SK-N-SH treated with all-trans-retinoic acid at 6 μM for 48 hours (cell line): Measurements from ENCODE around the gene JMJD4.

ENCODE experiments used
- ARNTL ChIP-seq: fragments of 450-650 bp; formaldehyde crosslinking; IDR thresholded peaks from 2 replicates; pipeline ENCODE4 v1.5.0; 2020; ENCODE audit warnings: low read depth, mild to moderate bottlenecking, moderate library complexity, borderline replicate concordance
- CSDC2 ChIP-seq: fragments of 250-450 bp; sonication (Bioruptor Pico); IDR thresholded peaks from 2 replicates; pipeline ENCODE4 v1.5.0; 2020; ENCODE audit warnings: mild to moderate bottlenecking, moderate library complexity
- CSRNP3 ChIP-seq: fragments of 250-450 bp; sonication (Bioruptor Pico); IDR thresholded peaks from 2 replicates; pipeline ENCODE4 v1.5.1; 2021; ENCODE audit warnings: mild to moderate bottlenecking, moderate library complexity
- GLIS3 ChIP-seq: fragments of 250-450 bp; sonication (Bioruptor Pico); IDR thresholded peaks from 2 replicates; pipeline ENCODE4 v1.5.0; 2020; ENCODE audit warnings: mild to moderate bottlenecking, moderate library complexity
- OSR1 ChIP-seq: fragments of 250-450 bp; sonication (Bioruptor Pico); IDR thresholded peaks from 2 replicates; pipeline ENCODE4 v1.8.0; 2022; ENCODE audit warnings: moderate library complexity, mild to moderate bottlenecking, inconsistent platforms
- ZC3H10 ChIP-seq: fragments of 250-450 bp; sonication (Bioruptor Pico); IDR thresholded peaks from 2 replicates; pipeline ENCODE4 v1.5.1; 2021; ENCODE audit warnings: mild to moderate bottlenecking, moderate library complexity
- ZFP3 ChIP-seq: fragments of 250-450 bp; sonication (Bioruptor Pico); IDR thresholded peaks from 2 replicates; pipeline ENCODE4 v1.5.0; 2020; ENCODE audit warnings: mild to moderate bottlenecking, moderate library complexity
- ZFP30 ChIP-seq: fragments of 450-650 bp; formaldehyde crosslinking; IDR thresholded peaks from 2 replicates; pipeline ENCODE4 v1.5.0; 2022; ENCODE audit warnings: mild to moderate bottlenecking, moderate library complexity
- TF ChIP-seq, protein P1 (sequence below): fragments of 250-450 bp; sonication (Bioruptor Pico); IDR thresholded peaks from 2 replicates; pipeline ENCODE4 v1.5.0; 2020; ENCODE audit warnings: mild to moderate bottlenecking, moderate library complexity
- TF ChIP-seq, protein P2 (sequence below): fragments of 250-450 bp; sonication (Bioruptor Pico); IDR thresholded peaks from 2 replicates; pipeline ENCODE4 v1.8.0; 2021; ENCODE audit warnings: low read depth, mild to moderate bottlenecking, moderate library complexity, borderline replicate concordance
- TF ChIP-seq, protein P3 (sequence below): fragments of 250-450 bp; sonication (Bioruptor Pico); IDR thresholded peaks from 2 replicates; pipeline ENCODE4 v1.5.1; 2020; ENCODE audit warnings: low read depth, mild to moderate bottlenecking, moderate library complexity
- TF ChIP-seq, protein P4 (sequence below): fragments of 250-450 bp; sonication (Bioruptor Pico); IDR thresholded peaks from 2 replicates; pipeline ENCODE4 v1.8.0; 2020; ENCODE audit warnings: mild to moderate bottlenecking, moderate library complexity, borderline replicate concordance

DNA sequence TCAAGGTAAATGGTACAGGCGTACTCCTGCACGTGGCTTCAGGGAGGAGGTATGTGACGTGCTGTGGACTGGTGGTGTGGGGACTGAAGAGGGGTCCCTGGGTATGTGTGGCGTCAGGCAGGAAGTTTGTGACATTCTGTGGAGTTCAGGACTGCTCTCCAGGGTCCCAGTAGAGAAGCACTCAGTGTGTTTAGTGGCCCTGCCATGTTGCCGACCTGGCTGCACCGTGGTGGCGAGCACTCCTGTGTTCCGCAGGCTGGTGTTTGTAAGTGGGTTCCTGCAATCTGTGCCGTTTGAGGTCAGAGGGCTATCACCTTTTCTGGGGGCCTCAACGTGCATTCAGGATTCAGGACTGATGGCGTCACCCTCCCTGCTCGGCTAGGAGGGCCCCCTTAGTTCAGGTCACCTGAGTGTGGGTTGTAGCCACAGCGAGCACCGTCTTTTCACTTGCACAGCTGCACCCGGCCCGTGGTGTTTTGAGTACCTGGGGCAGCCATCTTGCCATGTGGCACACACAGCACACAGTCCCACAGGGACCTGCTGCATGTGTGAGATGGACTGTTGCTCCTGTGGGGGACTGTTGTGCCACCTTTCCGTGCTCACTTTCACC is 26.6 kb upstream of the JMJD4 start:
- TF ChIP-seq OSR1 (CRISPR knock-in tag) (no peak), ARNTL (CRISPR knock-in tag) (no peak), CSRNP3 (CRISPR knock-in tag) (no peak), ZFP30 (no peak), GLIS3 (no peak), CSDC2 (CRISPR knock-in tag) (no peak), ZC3H10 (CRISPR knock-in tag) (no peak), ZFP3 (no peak)
- TF ChIP-seq, protein P1, sequence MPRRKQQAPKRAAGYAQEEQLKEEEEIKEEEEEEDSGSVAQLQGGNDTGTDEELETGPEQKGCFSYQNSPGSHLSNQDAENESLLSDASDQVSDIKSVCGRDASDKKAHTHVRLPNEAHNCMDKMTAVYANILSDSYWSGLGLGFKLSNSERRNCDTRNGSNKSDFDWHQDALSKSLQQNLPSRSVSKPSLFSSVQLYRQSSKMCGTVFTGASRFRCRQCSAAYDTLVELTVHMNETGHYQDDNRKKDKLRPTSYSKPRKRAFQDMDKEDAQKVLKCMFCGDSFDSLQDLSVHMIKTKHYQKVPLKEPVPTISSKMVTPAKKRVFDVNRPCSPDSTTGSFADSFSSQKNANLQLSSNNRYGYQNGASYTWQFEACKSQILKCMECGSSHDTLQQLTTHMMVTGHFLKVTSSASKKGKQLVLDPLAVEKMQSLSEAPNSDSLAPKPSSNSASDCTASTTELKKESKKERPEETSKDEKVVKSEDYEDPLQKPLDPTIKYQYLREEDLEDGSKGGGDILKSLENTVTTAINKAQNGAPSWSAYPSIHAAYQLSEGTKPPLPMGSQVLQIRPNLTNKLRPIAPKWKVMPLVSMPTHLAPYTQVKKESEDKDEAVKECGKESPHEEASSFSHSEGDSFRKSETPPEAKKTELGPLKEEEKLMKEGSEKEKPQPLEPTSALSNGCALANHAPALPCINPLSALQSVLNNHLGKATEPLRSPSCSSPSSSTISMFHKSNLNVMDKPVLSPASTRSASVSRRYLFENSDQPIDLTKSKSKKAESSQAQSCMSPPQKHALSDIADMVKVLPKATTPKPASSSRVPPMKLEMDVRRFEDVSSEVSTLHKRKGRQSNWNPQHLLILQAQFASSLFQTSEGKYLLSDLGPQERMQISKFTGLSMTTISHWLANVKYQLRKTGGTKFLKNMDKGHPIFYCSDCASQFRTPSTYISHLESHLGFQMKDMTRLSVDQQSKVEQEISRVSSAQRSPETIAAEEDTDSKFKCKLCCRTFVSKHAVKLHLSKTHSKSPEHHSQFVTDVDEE (CRISPR knock-in tag), result no peak
- TF ChIP-seq, protein P2, sequence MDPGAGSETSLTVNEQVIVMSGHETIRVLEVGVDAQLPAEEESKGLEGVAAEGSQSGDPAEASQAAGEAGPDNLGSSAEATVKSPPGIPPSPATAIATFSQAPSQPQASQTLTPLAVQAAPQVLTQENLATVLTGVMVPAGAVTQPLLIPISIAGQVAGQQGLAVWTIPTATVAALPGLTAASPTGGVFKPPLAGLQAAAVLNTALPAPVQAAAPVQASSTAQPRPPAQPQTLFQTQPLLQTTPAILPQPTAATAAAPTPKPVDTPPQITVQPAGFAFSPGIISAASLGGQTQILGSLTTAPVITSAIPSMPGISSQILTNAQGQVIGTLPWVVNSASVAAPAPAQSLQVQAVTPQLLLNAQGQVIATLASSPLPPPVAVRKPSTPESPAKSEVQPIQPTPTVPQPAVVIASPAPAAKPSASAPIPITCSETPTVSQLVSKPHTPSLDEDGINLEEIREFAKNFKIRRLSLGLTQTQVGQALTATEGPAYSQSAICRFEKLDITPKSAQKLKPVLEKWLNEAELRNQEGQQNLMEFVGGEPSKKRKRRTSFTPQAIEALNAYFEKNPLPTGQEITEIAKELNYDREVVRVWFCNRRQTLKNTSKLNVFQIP (CRISPR knock-in tag), result no peak
- TF ChIP-seq, protein P3, sequence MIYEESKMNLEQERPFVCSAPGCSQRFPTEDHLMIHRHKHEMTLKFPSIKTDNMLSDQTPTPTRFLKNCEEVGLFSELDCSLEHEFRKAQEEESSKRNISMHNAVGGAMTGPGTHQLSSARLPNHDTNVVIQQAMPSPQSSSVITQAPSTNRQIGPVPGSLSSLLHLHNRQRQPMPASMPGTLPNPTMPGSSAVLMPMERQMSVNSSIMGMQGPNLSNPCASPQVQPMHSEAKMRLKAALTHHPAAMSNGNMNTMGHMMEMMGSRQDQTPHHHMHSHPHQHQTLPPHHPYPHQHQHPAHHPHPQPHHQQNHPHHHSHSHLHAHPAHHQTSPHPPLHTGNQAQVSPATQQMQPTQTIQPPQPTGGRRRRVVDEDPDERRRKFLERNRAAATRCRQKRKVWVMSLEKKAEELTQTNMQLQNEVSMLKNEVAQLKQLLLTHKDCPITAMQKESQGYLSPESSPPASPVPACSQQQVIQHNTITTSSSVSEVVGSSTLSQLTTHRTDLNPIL, result no peak
- TF ChIP-seq, protein P4, sequence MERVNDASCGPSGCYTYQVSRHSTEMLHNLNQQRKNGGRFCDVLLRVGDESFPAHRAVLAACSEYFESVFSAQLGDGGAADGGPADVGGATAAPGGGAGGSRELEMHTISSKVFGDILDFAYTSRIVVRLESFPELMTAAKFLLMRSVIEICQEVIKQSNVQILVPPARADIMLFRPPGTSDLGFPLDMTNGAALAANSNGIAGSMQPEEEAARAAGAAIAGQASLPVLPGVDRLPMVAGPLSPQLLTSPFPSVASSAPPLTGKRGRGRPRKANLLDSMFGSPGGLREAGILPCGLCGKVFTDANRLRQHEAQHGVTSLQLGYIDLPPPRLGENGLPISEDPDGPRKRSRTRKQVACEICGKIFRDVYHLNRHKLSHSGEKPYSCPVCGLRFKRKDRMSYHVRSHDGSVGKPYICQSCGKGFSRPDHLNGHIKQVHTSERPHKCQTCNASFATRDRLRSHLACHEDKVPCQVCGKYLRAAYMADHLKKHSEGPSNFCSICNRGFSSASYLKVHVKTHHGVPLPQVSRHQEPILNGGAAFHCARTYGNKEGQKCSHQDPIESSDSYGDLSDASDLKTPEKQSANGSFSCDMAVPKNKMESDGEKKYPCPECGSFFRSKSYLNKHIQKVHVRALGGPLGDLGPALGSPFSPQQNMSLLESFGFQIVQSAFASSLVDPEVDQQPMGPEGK (CRISPR knock-in tag), result no peak
